A549 (cell line): ENCODE measurements around the gene SV2C.

ENCODE experiments used
- JUNB ChIP-seq: fragments of >200 bp; sonication (Bioruptor Twin); formaldehyde crosslinking; IDR thresholded peaks from 2 replicates; pipeline ENCODE4 v1.6.1; 2016
- NFE2L2 ChIP-seq: fragments of 150-350 bp; conservative IDR thresholded peaks from 2 replicates; pipeline ENCODE4 v1.6.1; 2014; ENCODE audit warnings: low read length
- POLR2A ChIP-seq: IDR thresholded peaks from 2 replicates; pipeline ENCODE4 v1.6.1; 2012; ENCODE audit warnings: mild to moderate bottlenecking, low read length
- REST ChIP-seq: fragments of 200-600 bp; sonication (generic); IDR thresholded peaks from 2 replicates; pipeline ENCODE4 v1.6.1; 2016; ENCODE audit warnings: antibody characterized with exemption, mild to moderate bottlenecking, moderate library complexity
- SMC3 ChIP-seq: fragments of >200 bp; sonication (Bioruptor Twin); formaldehyde crosslinking; IDR thresholded peaks from 3 replicates; pipeline ENCODE4 v1.6.1; 2018; ENCODE audit warnings: inconsistent platforms

DNA sequence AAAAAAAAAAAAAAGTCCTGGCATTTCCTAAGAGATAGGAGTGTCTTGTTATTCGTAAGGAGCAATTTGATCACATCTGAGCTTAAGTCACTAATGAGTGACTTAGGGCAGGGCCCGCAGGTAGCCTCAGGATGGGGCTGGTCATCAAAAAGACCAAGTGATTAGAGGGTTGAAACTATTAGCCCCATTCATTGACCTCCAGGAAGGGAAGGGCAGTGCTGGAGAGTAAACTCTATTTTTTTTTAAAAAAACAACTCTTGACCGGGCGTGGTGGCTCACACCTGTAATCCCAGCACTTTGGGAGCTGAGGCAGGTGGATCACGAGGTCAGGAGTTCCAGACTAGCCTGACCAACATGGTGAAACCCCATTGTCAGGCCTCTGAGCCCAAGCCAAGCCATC is 273.7 kb downstream of the SV2C start:
- TF ChIP-seq SMC3 (no peak), JUNB (no peak), REST (no peak), POLR2A (no peak), NFE2L2 (no peak)
